SKM-1 (cell line): Measurements from ENCODE around the gene FOXD4L6.
"Not testable (repeated sequence)": the region's sequence is repeated elsewhere in the genome, so short reads cannot be mapped to it uniquely, and the experiment has no call there.

ENCODE experiments used
- DNase-seq: peaks from one replicate; lab custom pipeline; 2025; ENCODE audit not compliant: unreplicated experiment; lab: John Stamatoyannopoulos, UW

FOXD4L6 gene

GRCh38 chr9:41128581-41128980 is at the start of gene FOXD4L6:
Gene FOXD4L6, minus strand, starts transcription at chr9:41128681. Its CDS starts 298 bp downstream, at chr9:41128383.
- not testable (repeated sequence) for DNase-seq

GRCh38 chr9:41174994-41175393 is 46.5 kb upstream of the FOXD4L6 start:
- not testable (repeated sequence) for DNase-seq

GRCh38 chr9:41150116-41150515 is 21.6 kb upstream of the FOXD4L6 start:
- DNase-seq: not testable (repeated sequence)

GRCh38 chr9:41141878-41142277 is 13.4 kb upstream of the FOXD4L6 start:
- DNase-seq: not testable (repeated sequence)

- DNase-seq: not testable (repeated sequence)
Observed at GRCh38 chr9:41126746-41127446, 1.6 kb downstream of the FOXD4L6 start.

GRCh38 chr9:41125936-41126335 is 2.5 kb downstream of the FOXD4L6 start:
- DNase-seq: not testable (repeated sequence)

GRCh38 chr9:41125109-41125658 is 3.3 kb downstream of the FOXD4L6 start:
- DNase-seq: not testable (repeated sequence)

- not testable (repeated sequence) for DNase-seq
Observed at GRCh38 chr9:41124250-41125108, 4.0 kb downstream of the FOXD4L6 start.

- not testable (repeated sequence) for DNase-seq
Observed at GRCh38 chr9:41123812-41124211, 4.7 kb downstream of the FOXD4L6 start.

- DNase-seq: not testable (repeated sequence)
Observed at GRCh38 chr9:41123396-41123795, 5.1 kb downstream of the FOXD4L6 start.

GRCh38 chr9:41120696-41121095 is 7.8 kb downstream of the FOXD4L6 start:
- not testable (repeated sequence) for DNase-seq

GRCh38 chr9:41119719-41120118 is 8.8 kb downstream of the FOXD4L6 start:
- DNase-seq: not testable (repeated sequence)

GRCh38 chr9:41119311-41119710 is 9.2 kb downstream of the FOXD4L6 start:
- DNase-seq: not testable (repeated sequence)

GRCh38 chr9:41113348-41113747 is 15.1 kb downstream of the FOXD4L6 start:
- DNase-seq: not testable (repeated sequence)

- not testable (repeated sequence) for DNase-seq
Observed at GRCh38 chr9:41111414-41111813, 17.1 kb downstream of the FOXD4L6 start.

GRCh38 chr9:41110913-41111312 is 17.6 kb downstream of the FOXD4L6 start:
- not testable (repeated sequence) for DNase-seq

- not testable (repeated sequence) for DNase-seq
Observed at GRCh38 chr9:41109253-41109652, 19.2 kb downstream of the FOXD4L6 start.

GRCh38 chr9:41108816-41109215 is 19.7 kb downstream of the FOXD4L6 start:
- not testable (repeated sequence) for DNase-seq

- not testable (repeated sequence) for DNase-seq
Observed at GRCh38 chr9:41106472-41107116, 21.9 kb downstream of the FOXD4L6 start.

GRCh38 chr9:41105557-41106253 is 22.8 kb downstream of the FOXD4L6 start:
- DNase-seq: not testable (repeated sequence)
